Left forelimb (tissue), 1 donor: ENCODE measurements around the gene ZBTB14.

Experiments
- DNase-seq: peaks from one replicate; pipeline ENCODE4 v3.0.0-alpha.2; 2018; ENCODE audit warnings: low spot score

Gene ZBTB14, protein sequence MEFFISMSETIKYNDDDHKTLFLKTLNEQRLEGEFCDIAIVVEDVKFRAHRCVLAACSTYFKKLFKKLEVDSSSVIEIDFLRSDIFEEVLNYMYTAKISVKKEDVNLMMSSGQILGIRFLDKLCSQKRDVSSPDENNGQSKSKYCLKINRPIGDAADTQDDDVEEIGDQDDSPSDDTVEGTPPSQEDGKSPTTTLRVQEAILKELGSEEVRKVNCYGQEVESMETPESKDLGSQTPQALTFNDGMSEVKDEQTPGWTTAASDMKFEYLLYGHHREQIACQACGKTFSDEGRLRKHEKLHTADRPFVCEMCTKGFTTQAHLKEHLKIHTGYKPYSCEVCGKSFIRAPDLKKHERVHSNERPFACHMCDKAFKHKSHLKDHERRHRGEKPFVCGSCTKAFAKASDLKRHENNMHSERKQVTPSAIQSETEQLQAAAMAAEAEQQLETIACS

DNA sequence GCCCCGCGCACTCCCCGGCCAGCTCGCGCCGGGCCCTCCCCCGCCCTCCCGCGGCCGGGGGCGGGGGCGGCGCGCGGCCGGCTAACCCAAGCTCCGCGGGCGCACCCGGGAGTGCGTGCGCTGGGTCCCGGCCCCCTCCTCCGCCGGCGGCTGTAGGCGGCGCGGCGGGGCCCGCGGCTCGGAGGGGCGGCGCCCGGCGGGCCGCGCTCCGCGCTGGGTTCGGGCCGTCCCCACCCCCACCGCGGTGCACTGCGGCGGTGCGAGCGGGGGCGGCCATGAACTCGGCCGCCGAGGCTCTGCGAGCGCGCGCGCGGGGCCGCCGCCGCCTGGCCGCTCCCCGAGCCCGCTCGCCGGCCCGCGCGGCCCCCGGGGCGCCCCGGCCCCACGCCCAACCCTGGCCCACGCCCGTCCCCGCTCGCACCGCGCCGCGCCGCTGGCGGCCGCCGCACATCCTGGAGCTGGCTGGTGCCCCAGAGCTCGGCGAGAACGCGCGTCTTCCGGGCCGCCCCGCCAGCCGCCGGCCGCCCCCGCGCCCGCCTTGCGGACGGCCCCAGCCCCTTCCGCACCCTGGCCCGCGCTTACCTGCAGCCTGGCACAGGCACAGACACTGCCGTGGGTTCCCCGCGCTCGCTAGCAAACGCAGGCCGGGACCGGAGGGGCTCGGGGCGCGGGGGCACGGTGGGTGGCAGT, at the start of gene ZBTB14:
Gene ZBTB14 (minus strand): TSS at position 496 of the 690 bp plus-strand sequence. CDS start 2,480 bp downstream, outside the sequence.
- DNase-seq = peak; percentile 79

GRCh38 chr18:5339202-5339834, 43.8 kb upstream of the ZBTB14 start:
- no peak for DNase-seq

DNA sequence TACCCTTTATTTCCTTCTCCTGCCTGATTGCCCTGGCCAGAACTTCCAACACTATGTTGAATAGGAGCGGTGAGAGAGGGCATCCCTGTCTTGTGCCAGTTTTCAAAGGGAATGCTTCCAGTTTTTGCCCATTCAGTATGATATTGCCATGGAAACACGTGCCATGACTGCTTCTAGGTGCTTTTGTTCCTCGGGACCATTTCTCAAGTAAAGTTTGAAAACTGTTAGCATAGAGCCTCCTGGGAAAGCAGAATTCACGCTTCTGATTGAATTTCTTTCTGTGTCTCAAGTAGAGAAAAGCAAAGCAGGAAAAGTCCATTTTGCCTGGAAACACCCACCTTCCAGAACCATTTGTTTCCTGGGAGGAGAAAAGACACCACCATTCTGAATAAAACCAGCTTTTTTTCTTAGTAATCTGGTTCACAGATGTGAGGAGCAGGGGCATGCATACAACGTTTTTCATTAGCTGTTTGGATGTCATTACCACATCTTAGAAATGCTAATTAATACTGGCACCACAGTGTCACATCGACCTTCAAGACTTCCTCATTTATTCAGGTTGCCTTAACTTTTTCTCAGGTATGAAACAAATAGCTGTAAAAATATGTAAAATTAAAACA, 39.0 kb upstream of the ZBTB14 start:
- no peak for DNase-seq

- no peak for DNase-seq
These were observed 22.7 kb upstream of the ZBTB14 start for GRCh38 chr18:5318061-5318700.

GRCh38 chr18:5317186-5317585, 21.7 kb upstream of the ZBTB14 start:
- DNase-seq = no peak

DNA sequence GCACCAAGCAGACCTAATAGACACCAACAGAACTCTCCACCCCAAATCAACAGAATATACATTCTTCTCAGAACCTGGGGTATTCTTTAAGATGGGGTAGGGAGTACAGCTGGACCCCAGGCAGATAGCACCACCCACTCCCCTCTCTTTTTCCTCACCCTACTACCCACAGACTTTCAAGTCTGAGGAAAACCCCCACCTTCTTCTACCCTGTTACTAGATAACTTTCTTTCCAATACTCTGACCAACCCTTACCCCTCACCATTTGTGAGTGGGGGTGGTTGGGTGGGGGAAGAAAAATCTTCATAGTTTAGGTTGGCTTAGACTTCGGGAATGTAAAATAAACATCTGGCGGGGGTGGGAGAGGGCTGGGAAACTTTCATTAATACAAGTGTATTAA, 20.3 kb upstream of the ZBTB14 start:
- no peak for DNase-seq

GRCh38 chr18:5311301-5311989, 15.9 kb upstream of the ZBTB14 start:
- no peak for DNase-seq

- no peak for DNase-seq
These were observed 14.5 kb upstream of the ZBTB14 start for GRCh38 chr18:5309888-5310470.

GRCh38 chr18:5305835-5306234, 10.3 kb upstream of the ZBTB14 start:
- DNase-seq = no peak

DNA sequence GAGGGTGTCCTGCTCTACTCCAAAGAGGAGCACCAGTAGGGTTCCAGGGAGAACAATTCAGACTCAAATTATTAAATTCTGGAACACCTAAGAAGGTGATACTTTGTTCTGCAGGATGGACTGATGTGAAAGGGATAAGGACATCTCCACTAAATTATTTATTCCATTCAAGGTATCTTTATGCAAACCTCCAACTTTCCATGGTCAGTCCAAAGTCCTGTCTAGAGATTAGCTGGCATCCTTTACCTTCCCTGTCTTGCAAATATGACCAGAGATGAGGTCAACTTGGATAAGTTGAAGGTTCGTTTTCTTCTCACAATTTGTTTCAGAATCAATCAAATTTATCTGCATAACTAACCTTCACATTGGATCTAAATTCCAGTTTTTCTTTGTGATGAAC, 8.7 kb upstream of the ZBTB14 start:
- no peak for DNase-seq

GRCh38 chr18:5303636-5304035, 8.1 kb upstream of the ZBTB14 start:
- DNase-seq = no peak

DNA sequence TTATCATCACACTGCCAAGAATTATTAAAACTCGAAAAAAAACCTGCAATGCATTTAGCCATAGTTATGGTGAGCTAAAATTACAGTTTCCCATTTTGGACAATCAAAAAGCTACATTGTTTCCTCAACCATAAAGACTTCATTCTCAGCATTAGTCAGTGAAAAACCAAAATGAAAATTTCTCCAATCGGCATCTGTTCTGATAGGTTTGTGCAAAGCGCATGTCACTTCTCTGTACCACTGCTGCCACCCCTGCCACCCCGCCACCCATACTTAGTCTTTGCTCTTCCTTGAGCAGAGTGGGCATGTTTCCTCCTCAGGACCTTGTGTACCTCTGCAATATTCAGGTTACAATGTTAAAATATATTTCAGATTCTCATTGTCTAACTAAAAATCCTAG, 7.1 kb upstream of the ZBTB14 start:
- no peak for DNase-seq

DNA sequence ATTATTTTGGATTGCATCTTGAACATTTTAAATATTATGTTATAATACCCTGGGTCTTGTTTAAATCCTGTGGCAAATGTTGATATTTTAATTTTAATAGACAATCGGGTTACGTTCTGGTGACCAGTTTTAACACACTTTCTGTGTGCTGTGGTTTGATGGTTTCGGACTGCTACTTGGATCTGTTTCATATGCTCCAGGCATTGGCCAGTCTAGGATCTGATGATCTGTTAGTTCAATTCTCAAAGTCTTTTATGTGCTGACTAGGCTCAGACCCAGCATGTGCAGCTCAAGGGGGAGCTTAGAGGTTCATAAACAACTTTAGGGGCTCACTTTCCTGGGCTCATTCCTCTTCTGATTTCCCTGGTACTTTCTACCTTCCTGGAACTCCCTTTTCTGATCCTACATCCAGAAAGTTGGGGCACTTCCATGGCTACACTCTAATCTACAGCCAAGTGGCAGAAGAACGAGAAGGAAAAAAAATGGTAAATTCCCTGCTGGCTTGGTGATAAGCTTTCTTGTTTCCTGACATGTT, 5.0 kb upstream of the ZBTB14 start:
- no peak for DNase-seq

DNA sequence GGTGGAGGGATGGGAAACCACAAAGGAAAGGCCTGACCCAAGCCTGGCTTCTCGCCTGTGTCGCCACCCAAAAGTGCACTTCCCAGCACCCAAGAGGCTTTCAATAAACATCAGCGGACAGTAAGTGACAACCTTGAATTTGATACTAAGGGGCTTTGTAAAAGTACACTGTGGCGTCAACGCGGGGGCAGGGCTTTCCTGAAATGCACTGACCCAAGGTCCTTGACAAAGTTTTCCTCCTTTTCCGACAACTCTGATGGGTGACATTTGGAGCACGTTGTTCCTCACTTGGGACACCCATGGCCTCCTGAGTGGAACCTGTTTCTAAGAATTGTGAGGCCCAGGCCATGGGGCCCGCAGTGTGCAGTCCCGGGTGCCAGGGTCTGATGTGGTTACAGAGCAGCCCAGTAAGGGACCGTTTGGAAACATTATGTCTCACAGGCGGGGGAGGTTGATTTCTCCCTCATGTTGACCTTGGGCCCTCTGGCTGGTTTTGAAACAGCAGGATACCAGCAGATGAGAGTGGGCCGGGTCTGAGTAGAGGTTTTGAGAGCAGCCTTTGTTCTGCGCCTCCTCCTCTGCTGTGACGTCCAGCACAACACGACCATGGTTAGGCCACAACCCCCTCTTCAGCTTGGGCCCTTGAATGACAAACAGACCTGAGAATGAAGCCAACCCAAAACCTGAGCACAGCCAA, 2.8 kb upstream of the ZBTB14 start:
- DNase-seq = no peak

DNA sequence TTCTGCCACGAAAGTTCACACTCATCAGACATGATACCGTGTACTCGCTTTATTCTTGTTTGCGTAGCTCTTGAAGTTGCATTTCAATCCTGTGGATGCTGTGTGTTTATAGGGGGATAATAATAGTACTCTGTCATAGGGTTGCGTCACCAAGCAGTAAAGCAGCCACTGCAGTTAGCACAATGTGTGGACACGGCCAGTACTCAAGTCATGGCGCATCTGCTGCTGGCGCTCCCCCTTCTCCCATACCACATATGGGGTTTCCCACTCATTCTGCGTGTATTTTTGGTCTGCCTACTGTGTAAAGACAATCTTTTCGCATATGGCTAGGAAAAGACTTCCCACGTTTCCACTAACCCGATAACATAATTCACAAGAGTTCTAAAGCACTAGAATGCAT, 2.1 kb upstream of the ZBTB14 start:
- DNase-seq = no peak

DNA sequence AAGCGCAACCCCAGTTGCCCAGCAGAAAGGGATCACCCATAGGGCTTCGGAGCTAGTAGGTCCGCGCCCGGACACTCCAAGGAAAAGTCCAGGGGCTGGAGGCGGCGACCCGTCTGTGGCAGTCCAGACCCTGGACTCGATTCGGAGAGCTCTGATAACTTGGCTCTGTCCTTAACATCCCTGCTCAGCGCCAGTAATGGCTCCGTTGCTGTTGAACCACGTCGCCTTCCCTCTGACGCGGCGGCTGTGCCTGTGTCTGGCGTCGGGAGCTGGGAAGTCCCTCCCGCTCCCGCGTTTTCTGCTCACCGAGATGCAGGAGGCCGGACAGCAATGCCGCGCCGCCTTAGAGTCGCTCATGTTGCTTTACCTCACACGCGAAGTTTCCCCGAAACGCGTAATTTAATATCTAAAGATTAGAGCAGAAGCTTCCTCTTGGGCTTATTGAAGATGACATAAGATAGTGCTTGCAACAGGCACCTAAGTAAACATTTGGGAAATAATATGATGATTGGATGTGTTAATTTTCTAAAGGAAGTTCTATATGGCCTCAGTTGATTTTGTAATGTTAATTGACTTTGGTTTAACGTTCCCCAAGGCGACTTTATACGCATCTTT, 1.3 kb upstream of the ZBTB14 start:
- DNase-seq = peak; percentile 89

DNA sequence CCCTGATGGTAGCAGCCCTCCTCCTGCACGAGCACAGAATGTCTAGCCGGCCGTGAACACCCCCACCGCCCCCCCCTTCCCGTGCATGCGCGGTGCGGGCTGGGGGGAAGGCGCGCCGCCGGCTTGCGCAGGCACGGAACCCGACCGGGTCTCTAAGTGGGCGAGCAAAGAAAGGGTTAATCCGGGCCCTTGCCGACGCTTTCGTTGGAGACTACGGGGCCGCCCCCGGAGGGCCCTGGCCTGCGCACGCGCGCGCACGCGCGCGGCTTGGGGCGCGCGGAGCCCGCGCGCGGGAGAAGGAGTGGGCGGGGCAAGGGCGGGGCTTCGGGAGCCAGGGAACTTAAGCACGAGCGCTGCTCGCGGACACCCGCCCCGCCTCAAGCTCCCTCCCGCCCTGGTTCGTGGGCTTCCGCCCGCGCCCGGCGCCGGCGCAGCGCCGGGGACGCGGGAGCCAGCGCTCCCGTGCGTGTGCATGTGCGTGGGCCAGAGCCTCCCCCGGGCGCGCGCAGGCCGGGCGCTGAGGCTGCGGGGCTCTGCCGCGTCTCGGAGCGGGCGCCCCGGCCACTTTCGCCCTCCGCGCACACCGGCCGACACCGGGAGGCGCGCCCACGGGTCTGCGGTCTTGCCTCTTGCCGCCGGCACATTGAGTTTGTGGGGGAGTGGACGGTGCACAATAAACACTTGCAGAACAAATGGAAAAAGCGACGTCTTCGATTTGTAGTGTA, 617 bp upstream of the ZBTB14 start:
- peak; percentile 98 for DNase-seq

DNA sequence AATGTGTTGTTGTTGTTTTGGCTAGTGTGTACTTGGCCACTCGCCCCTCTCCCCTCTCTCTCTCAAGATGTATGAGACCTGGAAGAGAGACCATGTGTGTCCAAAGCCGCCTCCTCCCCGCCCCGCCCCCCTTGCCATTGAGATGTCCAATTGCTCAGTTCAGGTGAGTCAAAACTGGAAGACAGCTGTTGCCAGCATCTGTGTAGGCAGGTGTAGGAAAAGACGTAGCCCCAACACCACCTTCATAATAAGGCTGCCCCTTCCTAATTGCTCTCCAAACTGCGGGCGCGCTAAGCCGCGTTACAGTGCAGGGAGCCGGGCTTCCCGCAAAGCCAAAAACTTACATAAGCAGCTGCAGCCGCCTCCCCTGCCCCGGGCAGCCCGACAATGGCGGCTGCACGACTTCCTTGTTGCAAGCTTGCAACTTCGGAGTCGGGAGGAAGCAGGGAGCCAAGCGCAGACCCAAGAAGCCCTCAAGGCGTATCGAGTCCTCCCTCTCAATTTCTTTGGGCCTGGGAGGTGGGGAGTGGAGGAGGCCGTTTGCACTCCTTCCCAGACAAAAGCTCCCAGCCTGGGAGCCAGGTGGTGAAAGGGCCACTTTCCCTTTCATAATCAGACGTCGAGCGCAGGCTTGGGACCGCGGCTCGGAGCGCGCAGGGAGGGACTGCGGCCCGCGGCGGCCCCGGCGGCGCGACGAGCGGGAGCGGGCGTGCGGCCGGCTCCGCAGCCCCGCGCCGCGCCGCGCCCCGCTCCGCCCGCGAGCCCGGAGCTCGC, 882 bp downstream of the ZBTB14 start:
- DNase-seq = peak; percentile 77
